ENCODE data around the gene DSG3.

Gene DSG3

GRCh38 chr18:31430072-31430471 is 17.5 kb upstream of the DSG3 start:
- no peak for DNase-seq (ENCODE audit: low read depth in 1 of 2, low spot score in 1 of 2)

GRCh38 chr18:31430554-31430953 is 17.0 kb upstream of the DSG3 start:
- no peak for DNase-seq (ENCODE audit: low read depth in 1 of 2, low spot score in 1 of 2)

GRCh38 chr18:31432316-31432715 is 15.2 kb upstream of the DSG3 start:
- DNase-seq (ENCODE audit: low read depth in 1 of 2, low spot score in 1 of 2): no peak

GRCh38 chr18:31436825-31437224 is 10.7 kb upstream of the DSG3 start:
- no peak for DNase-seq (ENCODE audit: low read depth in 1 of 2, low spot score in 1 of 2)

- DNase-seq (ENCODE audit: low read depth in 1 of 2, low spot score in 1 of 2): no peak
These were observed 9.1 kb upstream of the DSG3 start for GRCh38 chr18:31438402-31438801.

GRCh38 chr18:31439807-31440325 is 7.7 kb upstream of the DSG3 start:
- no peak for DNase-seq (ENCODE audit: low read depth in 1 of 2, low spot score in 1 of 2)

- no peak for DNase-seq (ENCODE audit: low read depth in 1 of 2, low spot score in 1 of 2)
These were observed 6.8 kb upstream of the DSG3 start for GRCh38 chr18:31440787-31441186.

- no peak for DNase-seq (ENCODE audit: low read depth in 1 of 2, low spot score in 1 of 2)
These were observed 6.0 kb upstream of the DSG3 start for GRCh38 chr18:31441493-31441892.

GRCh38 chr18:31444142-31444541 is 3.4 kb upstream of the DSG3 start:
- no peak for DNase-seq (ENCODE audit: low read depth in 1 of 2, low spot score in 1 of 2)

- DNase-seq (ENCODE audit: low read depth in 1 of 2, low spot score in 1 of 2): no peak
These were observed 1.6 kb upstream of the DSG3 start for GRCh38 chr18:31445908-31446307.

- no peak for DNase-seq (ENCODE audit: low read depth in 1 of 2, low spot score in 1 of 2)
These were observed 687 bp upstream of the DSG3 start for GRCh38 chr18:31446854-31447253.

GRCh38 chr18:31450409-31450808 is 2.9 kb downstream of the DSG3 start:
- no peak for DNase-seq (ENCODE audit: low read depth in 1 of 2, low spot score in 1 of 2)

GRCh38 chr18:31451625-31452024 is 4.1 kb downstream of the DSG3 start:
- no peak for DNase-seq (ENCODE audit: low read depth in 1 of 2, low spot score in 1 of 2)

- no peak for DNase-seq (ENCODE audit: low read depth in 1 of 2, low spot score in 1 of 2)
These were observed 6.6 kb downstream of the DSG3 start for GRCh38 chr18:31454066-31454708.

GRCh38 chr18:31469629-31470028 is 22.1 kb downstream of the DSG3 start:
- DNase-seq (ENCODE audit: low read depth in 1 of 2, low spot score in 1 of 2): no peak

GRCh38 chr18:31478688-31479087 is 31.1 kb downstream of the DSG3 start:
- DNase-seq (ENCODE audit: low read depth in 1 of 2, low spot score in 1 of 2): no peak

GRCh38 chr18:31482051-31482450 is 34.5 kb downstream of the DSG3 start:
- DNase-seq (ENCODE audit: low read depth in 1 of 2, low spot score in 1 of 2): no peak

- no peak for DNase-seq (ENCODE audit: low read depth in 1 of 2, low spot score in 1 of 2)
These were observed 35.9 kb downstream of the DSG3 start for GRCh38 chr18:31483396-31483795.

- DNase-seq (ENCODE audit: low read depth in 1 of 2, low spot score in 1 of 2): no peak
These were observed 36.9 kb downstream of the DSG3 start for GRCh38 chr18:31484461-31484860.

- no peak for DNase-seq (ENCODE audit: low read depth in 1 of 2, low spot score in 1 of 2)
These were observed 38.6 kb downstream of the DSG3 start for GRCh38 chr18:31486165-31486564.

GRCh38 chr18:31487246-31488015 is 39.9 kb downstream of the DSG3 start:
- no peak for DNase-seq (ENCODE audit: low read depth in 1 of 2, low spot score in 1 of 2)

GRCh38 chr18:31489311-31489710 is 41.8 kb downstream of the DSG3 start:
- no peak for DNase-seq (ENCODE audit: low read depth in 1 of 2, low spot score in 1 of 2)

- no peak for DNase-seq (ENCODE audit: low read depth in 1 of 2, low spot score in 1 of 2)
These were observed 42.8 kb downstream of the DSG3 start for GRCh38 chr18:31490387-31490786.
